ENCODE data around the gene CKS1B. TPM values are rescaled to one million over a fixed set of nuclear protein-coding genes. Genes with fewer than 3 reads are reported as not detected.
A peak's percentile ranks its signal among the peaks of the same experiment; 100 is the strongest.

Gene CKS1B
- total RNA-seq, 2 donors from 2014 or later: 33.5 to 47.5 TPM

- intact Hi-C loops (cut with DNase I): no loop called here
- Histone ChIP-seq H3K4me3 (no peak overlapping the region), H3K36me3 (no peaks in the 10 kb centered on the region), H3K4me1 (replicated peaks) (peaks cover 11% of the 10 kb centered on the region), H3K27me3 (replicated peaks; ENCODE audit: insufficient read depth) (no peaks in the 10 kb centered on the region), H3K9me3 (no peaks in the 10 kb centered on the region), H3K27ac (no peak overlapping the region)
- WGBS: 49% methylated on average over 6 of the region's 6 CpGs
- TF ChIP-seq POLR2A (IDR thresholded peaks at IDR 0.05): no peak
- peak; percentile 10 for TF ChIP-seq POLR2AphosphoS5 (IDR thresholded peaks at IDR 0.05)
- TF ChIP-seq, protein P1, sequence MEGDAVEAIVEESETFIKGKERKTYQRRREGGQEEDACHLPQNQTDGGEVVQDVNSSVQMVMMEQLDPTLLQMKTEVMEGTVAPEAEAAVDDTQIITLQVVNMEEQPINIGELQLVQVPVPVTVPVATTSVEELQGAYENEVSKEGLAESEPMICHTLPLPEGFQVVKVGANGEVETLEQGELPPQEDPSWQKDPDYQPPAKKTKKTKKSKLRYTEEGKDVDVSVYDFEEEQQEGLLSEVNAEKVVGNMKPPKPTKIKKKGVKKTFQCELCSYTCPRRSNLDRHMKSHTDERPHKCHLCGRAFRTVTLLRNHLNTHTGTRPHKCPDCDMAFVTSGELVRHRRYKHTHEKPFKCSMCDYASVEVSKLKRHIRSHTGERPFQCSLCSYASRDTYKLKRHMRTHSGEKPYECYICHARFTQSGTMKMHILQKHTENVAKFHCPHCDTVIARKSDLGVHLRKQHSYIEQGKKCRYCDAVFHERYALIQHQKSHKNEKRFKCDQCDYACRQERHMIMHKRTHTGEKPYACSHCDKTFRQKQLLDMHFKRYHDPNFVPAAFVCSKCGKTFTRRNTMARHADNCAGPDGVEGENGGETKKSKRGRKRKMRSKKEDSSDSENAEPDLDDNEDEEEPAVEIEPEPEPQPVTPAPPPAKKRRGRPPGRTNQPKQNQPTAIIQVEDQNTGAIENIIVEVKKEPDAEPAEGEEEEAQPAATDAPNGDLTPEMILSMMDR (IDR thresholded peaks at IDR 0.05): peak; percentile 23 to 71 (median 58)
- DNase-seq (ENCODE audit: low spot score): no peak
Measured at GRCh38 chr1:154943649-154944400, 30.7 kb upstream of the CKS1B start.

DNA sequence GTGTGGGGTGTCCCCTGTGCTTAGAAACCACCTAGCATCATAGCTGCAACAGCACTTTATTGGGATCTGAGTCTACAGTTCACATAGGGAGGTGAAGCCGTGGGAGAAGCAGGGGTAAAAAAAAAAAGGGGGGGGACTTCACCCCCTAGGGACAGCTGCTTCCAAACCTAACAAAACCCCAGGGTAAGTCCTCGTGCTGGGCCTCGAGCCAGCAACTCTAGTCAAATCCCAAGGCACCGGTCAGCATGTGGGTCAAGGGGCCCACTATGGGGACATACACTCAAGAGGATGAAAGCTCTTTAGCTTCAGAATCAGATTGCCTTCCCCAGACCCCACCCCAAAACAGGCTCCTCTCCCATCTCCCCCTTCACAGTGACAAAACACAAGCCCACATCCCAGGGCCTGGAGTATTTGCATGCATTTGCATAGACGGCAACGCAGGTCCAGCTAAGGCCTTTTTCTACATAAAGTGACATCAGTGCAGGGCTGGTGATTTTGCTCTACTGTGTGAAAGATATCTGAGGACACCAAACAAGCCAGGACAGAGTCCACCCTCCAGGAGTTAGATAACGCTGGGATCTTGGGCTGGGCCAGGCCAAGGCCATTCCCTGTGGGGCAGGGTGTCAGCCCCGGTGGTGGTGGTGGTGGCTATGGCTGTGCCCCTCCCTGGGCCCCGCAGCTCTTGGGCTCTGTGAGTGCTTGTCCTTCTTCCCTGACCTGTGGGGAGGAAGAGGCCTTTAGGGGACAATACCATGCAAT is 29.9 kb upstream of the CKS1B start:
- no peak overlapping the region for H3K4me3 ChIP-seq
- no peaks in the 10 kb centered on the region for H3K36me3 ChIP-seq
- DNase-seq (ENCODE audit: low spot score): no peak
- no peak for TF ChIP-seq POLR2A (IDR thresholded peaks at IDR 0.05)
- TF ChIP-seq, protein P1 (IDR thresholded peaks at IDR 0.05): no peak
- no peak for TF ChIP-seq POLR2AphosphoS5 (IDR thresholded peaks at IDR 0.05)
- WGBS: 39% methylated on average over 9 of the region's 9 CpGs
- no peaks in the 10 kb centered on the region for H3K27me3 ChIP-seq (replicated peaks; ENCODE audit: insufficient read depth)
- H3K9me3 ChIP-seq: no peaks in the 10 kb centered on the region
- H3K27ac ChIP-seq: no peak overlapping the region
- intact Hi-C loops (cut with DNase I): no loop called here
- peaks cover 11% of the 10 kb centered on the region for H3K4me1 ChIP-seq (replicated peaks)

DNA sequence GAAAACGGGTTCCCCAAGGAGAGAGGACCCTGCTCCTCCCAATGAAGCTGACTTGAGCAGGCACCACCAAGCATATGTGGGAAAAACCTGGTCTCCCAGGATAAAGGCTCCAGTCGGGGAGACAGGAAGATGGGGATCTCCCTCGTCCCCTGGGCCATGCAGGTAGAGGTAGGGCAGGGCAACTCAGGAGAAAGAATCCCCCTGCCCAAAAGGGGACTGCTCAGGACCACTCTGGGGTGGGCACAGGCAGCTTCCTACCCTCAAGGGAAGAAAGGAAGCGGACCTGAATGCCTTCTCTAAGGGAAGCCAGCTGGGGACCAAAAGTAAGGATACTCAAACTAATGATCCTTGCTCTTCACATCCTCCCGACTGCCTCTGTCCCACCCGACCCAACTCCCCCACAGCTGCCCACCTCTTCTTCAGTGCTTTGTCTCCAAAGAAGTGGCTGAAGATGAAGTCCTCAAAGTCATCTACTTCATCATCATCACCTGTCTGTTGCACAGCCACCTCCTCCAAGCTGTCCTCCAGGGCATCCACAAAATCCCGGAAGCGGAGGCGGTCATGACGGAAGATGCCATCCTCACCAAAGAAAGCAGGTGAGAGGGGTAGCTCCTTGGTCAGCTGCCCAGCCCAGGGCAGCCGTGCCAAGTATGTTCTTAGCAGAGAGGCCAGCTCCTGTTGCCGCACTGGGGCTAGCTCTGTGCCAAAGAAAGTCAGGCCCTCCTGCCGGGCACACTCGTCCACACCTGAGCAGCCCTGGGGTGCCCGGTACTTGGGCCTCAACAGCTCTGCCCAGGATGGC is 29.1 kb upstream of the CKS1B start:
- intact Hi-C loops (cut with DNase I): no loop called here
- no peaks in the 10 kb centered on the region for H3K9me3 ChIP-seq
- H3K4me3 ChIP-seq: no peak overlapping the region
- no peak overlapping the region for H3K27ac ChIP-seq
- peaks cover 8% of the 10 kb centered on the region for H3K4me1 ChIP-seq (replicated peaks)
- TF ChIP-seq, protein P1 (IDR thresholded peaks at IDR 0.05): no peak
- TF ChIP-seq POLR2AphosphoS5 (IDR thresholded peaks at IDR 0.05): no peak
- no peak for TF ChIP-seq POLR2A (IDR thresholded peaks at IDR 0.05)
- no peaks in the 10 kb centered on the region for H3K27me3 ChIP-seq (replicated peaks; ENCODE audit: insufficient read depth)
- no peaks in the 10 kb centered on the region for H3K36me3 ChIP-seq
- DNase-seq (ENCODE audit: low spot score): no peak
- WGBS: 86% methylated on average over 15 of the region's 15 CpGs

GRCh38 chr1:154945962-154946850 is 28.3 kb upstream of the CKS1B start:
- intact Hi-C loops (cut with DNase I): no loop called here
- H3K9me3 ChIP-seq: no peaks in the 10 kb centered on the region
- no peaks in the 10 kb centered on the region for H3K36me3 ChIP-seq
- H3K4me3 ChIP-seq: no peak overlapping the region
- no peak overlapping the region for H3K27ac ChIP-seq
- H3K27me3 ChIP-seq (replicated peaks; ENCODE audit: insufficient read depth): no peaks in the 10 kb centered on the region
- TF ChIP-seq POLR2A (IDR thresholded peaks at IDR 0.05) (no peak), POLR2AphosphoS5 (IDR thresholded peaks at IDR 0.05) (no peak)
- TF ChIP-seq, protein P1 (IDR thresholded peaks at IDR 0.05): no peak
- DNase-seq (ENCODE audit: low spot score): no peak
- WGBS: 86% methylated on average over 17 of the region's 17 CpGs
- H3K4me1 ChIP-seq (replicated peaks): peaks cover 5% of the 10 kb centered on the region
